Stimulated activated CD4-positive, alpha-beta T cell treated with anti-CD3 and anti-CD28 coated beads, Interleukin-12 subunit alpha, Interleukin-12 subunit beta, amount 100 ng/mL, for 48 hours (primary cell): Measurements from ENCODE around the gene KRTAP3-2.

ENCODE experiments used
- DNase-seq, 3 donors: peaks; one replicate each; pipeline ENCODE4 v3.0.0-alpha.2; 2020; ENCODE audit warnings: low read depth in 2 of 3, low spot score in 1 of 3

The KRTAP3-2 gene

DNA sequence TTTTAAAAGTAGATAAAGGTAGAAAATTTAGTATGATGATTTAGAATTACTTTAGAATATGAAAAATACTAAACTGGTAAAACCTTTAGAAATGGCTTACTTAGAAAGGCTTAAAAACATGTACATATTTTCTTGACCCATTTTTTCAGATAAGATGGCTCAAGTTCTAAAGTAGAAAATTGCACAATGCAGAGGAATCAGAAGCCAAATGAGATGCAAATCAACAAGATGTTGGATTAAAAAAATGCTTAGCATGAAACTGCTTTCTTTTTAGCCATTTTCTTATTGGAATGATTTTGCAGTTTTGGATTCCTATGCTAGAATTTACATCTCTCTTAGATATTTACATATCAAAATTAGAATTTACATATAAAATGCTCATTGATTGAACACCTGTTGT is 10.7 kb upstream of the KRTAP3-2 start:
- no peak for DNase-seq

DNA sequence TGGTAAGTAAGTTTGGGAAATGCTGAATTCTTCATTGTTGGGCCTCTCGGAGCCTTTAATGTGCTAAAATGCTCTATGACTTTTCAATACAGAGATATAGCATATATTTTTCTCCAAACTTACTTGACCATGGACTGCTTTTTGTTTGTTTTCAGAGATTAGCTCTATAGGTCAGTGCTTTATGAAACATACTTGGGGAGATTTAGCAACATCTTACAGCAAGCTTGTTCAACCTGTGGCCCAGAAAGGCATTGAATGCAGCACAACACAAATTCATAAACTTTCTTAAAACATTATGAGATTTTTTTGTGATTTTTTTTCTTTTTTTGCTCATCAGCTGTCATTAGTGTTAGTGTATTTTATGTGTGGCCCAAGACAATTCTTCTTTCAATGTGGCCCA is 10.2 kb upstream of the KRTAP3-2 start:
- DNase-seq: no peak

DNA sequence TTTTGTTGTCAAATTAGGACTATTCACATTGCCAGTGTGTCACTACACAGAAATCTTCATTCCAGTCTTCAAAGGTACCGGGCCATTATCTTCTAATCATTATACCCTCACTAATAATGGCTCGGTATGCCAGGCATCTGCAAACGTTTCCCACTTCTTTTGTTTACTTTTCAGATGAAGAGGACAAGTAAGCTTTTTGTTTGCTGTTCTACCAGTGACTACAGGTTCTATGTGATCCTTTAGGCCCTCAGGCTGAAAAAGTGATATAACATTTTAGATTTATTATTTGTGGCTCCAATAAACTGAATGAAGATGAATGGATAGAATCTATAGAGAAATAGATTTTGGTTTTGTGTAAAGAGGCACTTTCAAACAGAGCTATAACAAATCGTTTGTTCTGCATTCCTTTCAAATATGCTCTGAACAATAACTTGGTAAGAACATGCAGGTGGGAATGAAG is 9.6 kb upstream of the KRTAP3-2 start:
- no peak for DNase-seq

- DNase-seq: no peak
Observed at GRCh38 chr17:41008811-41009210, 9.1 kb upstream of the KRTAP3-2 start, which contains the start of gene KRTAP3-1. TSS of gene KRTAP3-1 (minus strand) at chr17:41009128. CDS start at chr17:41009074, 54 bp downstream.

DNA sequence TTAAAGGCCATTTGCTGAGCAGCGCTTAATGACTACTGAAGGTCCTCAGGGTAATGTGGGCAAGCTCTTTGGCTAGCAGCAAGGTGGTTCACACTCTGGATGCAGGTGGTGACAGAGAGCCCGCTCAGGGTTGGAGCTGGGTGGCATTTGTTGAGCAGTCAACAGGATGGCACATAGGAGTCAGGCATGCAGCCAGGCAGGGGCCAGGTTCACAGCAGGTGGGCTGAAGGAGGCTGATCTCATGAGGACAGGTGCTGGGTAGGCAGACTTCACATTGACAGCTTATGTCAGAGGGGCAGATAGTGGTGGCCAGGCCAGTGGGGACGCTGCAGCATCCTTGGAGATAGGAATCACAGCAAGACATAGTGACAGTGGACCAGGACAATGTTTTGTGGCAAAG is 4.7 kb upstream of the KRTAP3-2 start:
- DNase-seq: no peak

GRCh38 chr17:41003926-41004325 is 4.2 kb upstream of the KRTAP3-2 start:
- no peak for DNase-seq

DNA sequence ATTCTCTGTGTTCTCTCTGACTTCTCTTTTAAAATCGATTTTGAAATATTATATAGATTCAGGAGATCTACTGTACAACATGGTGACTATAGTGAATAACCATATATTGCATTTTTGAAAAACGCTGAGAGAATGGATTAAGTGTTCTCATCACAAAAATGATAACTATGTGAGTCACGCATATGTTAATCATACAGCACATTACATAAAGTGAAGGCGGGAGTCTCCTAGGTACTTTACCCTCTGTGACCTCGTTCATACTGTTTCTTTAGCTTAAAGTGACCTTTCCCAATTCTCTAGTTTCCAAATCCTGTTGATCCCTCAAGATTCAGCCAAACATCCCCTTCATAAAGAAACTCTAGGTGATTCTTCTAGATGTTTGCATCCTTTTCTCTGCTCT is 3.1 kb upstream of the KRTAP3-2 start:
- no peak for DNase-seq

- DNase-seq: no peak
Observed at GRCh38 chr17:41001795-41002194, 2.1 kb upstream of the KRTAP3-2 start.

GRCh38 chr17:40997361-40997760 is 2.3 kb downstream of the KRTAP3-2 start:
- no peak for DNase-seq

GRCh38 chr17:40996829-40997228 is 2.9 kb downstream of the KRTAP3-2 start:
- no peak for DNase-seq

- no peak for DNase-seq
Observed at GRCh38 chr17:40995116-40995515, 4.6 kb downstream of the KRTAP3-2 start.

GRCh38 chr17:40993839-40994238 is 5.9 kb downstream of the KRTAP3-2 start, which contains the start of gene KRTAP3-3:
TSS of gene KRTAP3-3 (minus strand) at chr17:40994164. CDS start at chr17:40994097, 67 bp downstream.
- no peak for DNase-seq

DNA sequence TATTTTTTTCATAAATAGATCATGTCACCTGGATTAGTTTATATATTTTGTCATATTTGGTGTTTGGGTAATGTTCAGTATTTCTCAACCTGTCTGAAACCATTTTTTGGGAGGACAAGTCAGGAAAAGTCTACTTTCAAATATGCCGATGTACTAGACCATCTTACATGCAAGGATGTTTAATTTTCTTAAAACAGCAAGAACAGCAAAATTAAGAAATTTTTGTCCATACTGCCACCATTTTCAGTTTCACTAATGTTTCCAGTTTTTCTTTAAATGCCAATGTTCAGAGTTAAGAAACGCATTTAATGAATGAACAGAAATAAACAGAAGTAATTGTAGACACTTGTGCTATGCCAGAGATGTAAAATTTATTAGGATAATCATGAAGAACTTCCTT is 6.6 kb downstream of the KRTAP3-2 start:
- no peak for DNase-seq

GRCh38 chr17:40992666-40993065 is 7.0 kb downstream of the KRTAP3-2 start:
- no peak for DNase-seq

DNA sequence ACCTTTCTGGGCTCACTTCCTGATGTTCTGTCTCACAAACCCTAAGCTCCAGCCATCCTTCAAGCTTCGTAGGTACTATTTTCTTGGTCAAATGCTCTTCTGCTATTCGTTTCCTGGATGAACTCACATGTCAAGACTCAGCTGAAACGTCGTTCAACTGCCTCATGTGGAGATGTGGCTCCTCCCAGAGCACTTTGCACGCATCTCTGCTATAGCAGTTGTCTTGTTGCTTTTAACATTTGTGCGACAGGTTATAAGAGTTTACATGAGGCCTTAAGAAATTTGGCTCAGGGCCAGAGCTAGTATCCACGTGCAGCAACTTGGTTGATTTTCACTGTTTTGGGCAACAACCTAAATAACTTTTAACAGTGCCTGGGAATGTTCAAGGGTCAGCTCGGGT is 12.8 kb downstream of the KRTAP3-2 start:
- no peak for DNase-seq

DNA sequence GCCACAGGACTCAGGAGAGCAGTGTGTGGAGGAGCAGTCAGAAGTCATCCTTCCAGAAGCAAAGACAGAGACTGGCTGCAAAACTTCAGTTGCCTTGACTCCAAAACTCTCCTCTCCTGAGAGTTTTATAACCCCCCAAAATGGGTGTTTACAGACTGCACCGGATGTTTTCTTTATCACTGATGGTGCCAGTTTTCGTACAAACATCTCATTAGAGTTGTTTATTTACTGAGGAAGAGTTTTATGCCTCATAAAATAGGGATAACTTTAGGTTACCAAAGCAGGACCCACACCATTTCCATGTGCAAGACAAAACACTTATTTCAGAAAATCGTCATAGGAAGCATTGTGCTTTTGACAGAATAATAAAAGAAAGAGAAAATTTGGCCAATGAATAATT is 15.5 kb downstream of the KRTAP3-2 start, which contains the start of gene KRT40:
KRT40 (minus strand) TSS at position 101 of the 400 bp plus-strand sequence; CDS start at position 48, 53 bp downstream.
- DNase-seq: no peak

GRCh38 chr17:40981115-40981514 is 18.6 kb downstream of the KRTAP3-2 start:
- no peak for DNase-seq

- DNase-seq: no peak
Observed at GRCh38 chr17:40980596-40980995, 19.1 kb downstream of the KRTAP3-2 start.

- DNase-seq: no peak
Observed at GRCh38 chr17:40980117-40980516, 19.6 kb downstream of the KRTAP3-2 start.

- DNase-seq: no peak
Observed at GRCh38 chr17:40978575-40979151, 21.0 kb downstream of the KRTAP3-2 start.

DNA sequence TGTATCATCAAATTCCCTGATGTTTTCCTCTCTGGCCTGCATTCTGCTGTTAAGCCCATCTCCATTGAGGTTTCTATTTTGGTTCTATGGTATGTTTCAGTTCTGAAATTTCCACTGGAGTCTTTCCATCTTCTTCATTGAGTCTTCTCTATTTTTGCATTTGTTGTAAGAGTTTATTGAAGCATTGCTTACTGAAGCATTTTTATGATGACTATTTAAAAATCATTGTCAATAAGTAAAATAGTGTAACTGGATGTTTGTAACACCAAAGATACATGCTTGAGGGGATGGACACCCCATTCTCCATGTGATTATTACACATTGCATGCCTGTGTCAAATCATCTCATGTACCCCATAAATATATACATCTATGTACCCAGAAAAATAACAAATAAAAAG is 24.2 kb downstream of the KRTAP3-2 start:
- no peak for DNase-seq

DNA sequence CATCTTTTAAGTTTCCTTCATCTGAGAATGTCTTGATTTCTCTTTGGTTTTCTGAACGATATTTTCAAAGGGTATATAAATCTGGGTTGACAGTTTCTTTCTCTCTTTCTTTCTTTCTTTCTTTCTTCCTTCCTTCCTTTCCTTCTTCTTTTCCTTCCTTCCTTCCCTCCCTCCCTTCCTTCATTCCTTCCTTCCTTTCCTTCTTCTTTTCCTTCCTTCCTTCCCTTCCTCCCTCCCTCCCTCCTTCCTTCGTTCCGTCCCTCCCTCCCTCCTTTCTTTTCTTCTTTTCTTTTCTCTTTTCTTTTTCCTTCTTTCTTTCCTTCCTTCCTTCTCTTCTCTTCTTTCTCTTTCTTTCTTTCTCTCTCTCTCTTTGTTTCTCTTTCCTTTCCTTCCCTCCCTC is 25.3 kb downstream of the KRTAP3-2 start:
- no peak for DNase-seq

- DNase-seq: no peak
Observed at GRCh38 chr17:40967582-40967981, 32.1 kb downstream of the KRTAP3-2 start.
